SK-N-SH (cell line): Measurements from ENCODE around the gene CCDC30. TPM values are rescaled to one million over a fixed set of nuclear protein-coding genes. Genes with fewer than 3 reads are reported as not detected.

Source experiments
- CTCF ChIA-PET: fragments of 300-600, 350-600 bp; formaldehyde crosslinking; extraction: SDS; loops from one replicate; lab custom pipeline; 2021; lab: Yijun Ruan, JAX
- POLR2A ChIA-PET: fragments of 350-600 bp; sonication (Branson Sonifier 250); formaldehyde crosslinking; extraction: SDS; loops from one replicate; lab custom pipeline; 2020; ENCODE audit warnings: antibody characterized with exemption, inconsistent platforms; lab: Yijun Ruan, JAX
- DNase-seq: peaks from one replicate; pipeline ENCODE4 v3.0.0; 2012
- H2AFZ ChIP-seq: fragments of 200-600 bp; sonication (generic); 2 replicates; pipeline ENCODE4 v1.8.1; 2016; ENCODE audit warnings: antibody characterized with exemption, mild to moderate bottlenecking, low read depth
- H3F3A ChIP-seq: fragments of 200-600 bp; sonication (generic); replicated peaks from 2 replicates; pipeline ENCODE3; 2016; ENCODE audit warnings: antibody characterized with exemption, mild to moderate bottlenecking; ENCODE audit not compliant: insufficient read depth
- H3K27ac ChIP-seq, 2 experiments: fragments of 200-500 bp in 1 of 2; fragments of 200-600 bp in 1 of 2; sonication (Bioruptor generic) in 1 of 2; sonication (generic), shearing (Covaris generic) in 1 of 2; 2 replicates each; pipeline versions ENCODE4 v1.5.1 to v1.6.1; 2014 to 2016; ENCODE audit warnings: low read depth in 2 of 2, inconsistent platforms in 1 of 2, low read length in 1 of 2, mild to moderate bottlenecking in 1 of 2, mixed read lengths in 1 of 2
- H3K27me3 ChIP-seq: fragments of 200-600 bp; sonication (generic), shearing (Covaris generic); 2 replicates; pipeline ENCODE4 v1.6.1; 2016; ENCODE audit warnings: mixed run types; ENCODE audit not compliant: insufficient read depth
- H3K36me3 ChIP-seq, 2 experiments: fragments of 200-500 bp in 1 of 2; fragments of 200-600 bp in 1 of 2; sonication (Bioruptor generic) in 1 of 2; sonication (generic) in 1 of 2; replicated peaks in 1 of 2; 2 replicates each; pipeline versions ENCODE3 to v1.5.1; 2014 to 2016; ENCODE audit warnings: low read length in 1 of 2, mild to moderate bottlenecking in 1 of 2; ENCODE audit not compliant: insufficient read depth in 2 of 2, control insufficient read depth in 1 of 2
- H3K4me1 ChIP-seq, 2 experiments: fragments of 200-500 bp in 1 of 2; fragments of 200-600 bp in 1 of 2; sonication (Bioruptor generic) in 1 of 2; sonication (generic), shearing (Covaris generic) in 1 of 2; 2 replicates each; pipeline versions ENCODE4 v1.5.1 to v1.6.1; 2014 to 2016; ENCODE audit warnings: low read depth in 1 of 2, low read length in 1 of 2, mixed run types in 1 of 2; ENCODE audit not compliant: insufficient read depth in 2 of 2, control insufficient read depth in 1 of 2
- H3K4me2 ChIP-seq: fragments of 200-600 bp; sonication (generic), shearing (Covaris generic); 2 replicates; pipeline ENCODE4 v1.6.1; 2017; ENCODE audit warnings: mixed run types
- H3K4me3 ChIP-seq, 2 experiments: fragments of 200-500 bp in 1 of 2; fragments of 200-600 bp in 1 of 2; sonication (Bioruptor generic) in 1 of 2; sonication (generic), shearing (Covaris generic) in 1 of 2; 2 replicates each; pipeline versions ENCODE4 v1.5.1 to v1.8.1; 2014 to 2016; ENCODE audit warnings: low read depth in 2 of 2, inconsistent platforms in 1 of 2, low read length in 1 of 2, mild to moderate bottlenecking in 1 of 2, mixed read lengths in 1 of 2, moderate library complexity in 1 of 2
- H3K79me2 ChIP-seq: fragments of 200-600 bp; sonication (generic); 2 replicates; pipeline ENCODE4 v1.8.1; 2017; ENCODE audit warnings: mild to moderate bottlenecking; ENCODE audit not compliant: insufficient read depth
- H3K9ac ChIP-seq: fragments of 200-600 bp; sonication (generic); 2 replicates; pipeline ENCODE4 v1.6.1; 2017; ENCODE audit warnings: mixed run types
- H3K9me2 ChIP-seq: fragments of 200-600 bp; sonication (generic); 2 replicates; pipeline ENCODE4 v1.6.1; 2017; ENCODE audit warnings: mixed run types
- H3K9me3 ChIP-seq: fragments of 200-600 bp; sonication (generic); 2 replicates; pipeline ENCODE4 v1.6.1; 2017; ENCODE audit warnings: mixed run types, mild to moderate bottlenecking, moderate library complexity
- H4K20me1 ChIP-seq: fragments of 200-600 bp; sonication (generic); 2 replicates; pipeline ENCODE4 v1.6.1; 2017; ENCODE audit warnings: mild to moderate bottlenecking, mixed run types; ENCODE audit not compliant: insufficient read depth
- CHD2 ChIP-seq: fragments of 150-350 bp; IDR thresholded peaks from 2 replicates; pipeline ENCODE4 v1.6.1; 2018; ENCODE audit warnings: low read length; ENCODE audit not compliant: partially characterized antibody
- EP300 ChIP-seq, 2 experiments: IDR thresholded peaks; 2 replicates each; pipeline versions ENCODE4 v1.4.0 to v1.6.1; 2012; ENCODE audit warnings: borderline replicate concordance in 1 of 2, low read depth in 1 of 2, low read length in 1 of 2
- FOSL2 ChIP-seq: IDR thresholded peaks from 2 replicates; pipeline ENCODE4 v1.4.0; 2012; ENCODE audit warnings: low read depth, mild to moderate bottlenecking, moderate library complexity, borderline replicate concordance
- FOXM1 ChIP-seq: IDR thresholded peaks from 2 replicates; pipeline ENCODE4 v1.4.0; 2012; ENCODE audit warnings: low read depth, mild to moderate bottlenecking
- JUND ChIP-seq: IDR thresholded peaks from 2 replicates; pipeline ENCODE4 v1.4.0; 2012
- NFIC ChIP-seq: IDR thresholded peaks from 2 replicates; pipeline ENCODE4 v1.4.0; 2012; ENCODE audit warnings: borderline replicate concordance
- POLR2AphosphoS5 ChIP-seq: IDR thresholded peaks from 2 replicates; pipeline ENCODE4 v1.6.1; 2012; ENCODE audit warnings: low read depth, low read length
- RCOR1 ChIP-seq: fragments of 150-350 bp; IDR thresholded peaks from 2 replicates; pipeline ENCODE4 v1.6.1; 2017; ENCODE audit warnings: antibody characterized with exemption, low read length
- RFX5 ChIP-seq: IDR thresholded peaks from 2 replicates; pipeline ENCODE4 v1.6.1; 2012; ENCODE audit warnings: mild to moderate bottlenecking, improper control_type of control experiment, low read length
- SIN3A ChIP-seq: IDR thresholded peaks from 2 replicates; pipeline ENCODE4 v1.6.1; 2012; ENCODE audit warnings: low read depth, mild to moderate bottlenecking, low read length, moderate library complexity, borderline replicate concordance
- TAF1 ChIP-seq: IDR thresholded peaks from 2 replicates; pipeline ENCODE4 v1.6.1; 2012; ENCODE audit warnings: low read depth, mild to moderate bottlenecking, low read length, moderate library complexity, borderline replicate concordance
- TCF12 ChIP-seq: IDR thresholded peaks from 2 replicates; pipeline ENCODE4 v1.4.0; 2012
- TEAD4 ChIP-seq: IDR thresholded peaks from 2 replicates; pipeline ENCODE4 v1.4.0; 2012; ENCODE audit warnings: mild to moderate bottlenecking, borderline replicate concordance; ENCODE audit not compliant: insufficient read depth
- YY1 ChIP-seq: IDR thresholded peaks from 2 replicates; pipeline ENCODE4 v1.4.0; 2012; ENCODE audit warnings: low read depth, mild to moderate bottlenecking
- WGBS: methylation state at CpG from one replicate; pipeline ENCODE4 v1.1.6; 2017; ENCODE audit warnings: low lambda C conversion rate; 5-methylcytosine and 5-hydroxymethylcytosine counted together
- polyA plus RNA-seq, 3 experiments: library from polyadenylated mRNA; depleted of rRNA; stranded (reverse); fragments of >200 nt; gene quantifications; 2 replicates each; pipeline ENCODE4 v1.2.3, GENCODE V29; 2012
- TF ChIP-seq, protein P1 (sequence below): IDR thresholded peaks from 2 replicates; pipeline ENCODE4 v1.4.0; 2012; ENCODE audit warnings: low read depth
- TF ChIP-seq, protein P2 (sequence below): IDR thresholded peaks from 2 replicates; pipeline ENCODE4; 2012
- TF ChIP-seq, protein P3 (sequence below): fragments of 150-350 bp; IDR thresholded peaks from 2 replicates; pipeline ENCODE4 v1.6.1; 2016; ENCODE audit warnings: mild to moderate bottlenecking, low read depth, low read length

CCDC30 gene
- polyA plus RNA-seq, 1 of the 3 experiments (the other 2 are of a cell fraction) = 0.94 TPM

- Histone ChIP-seq H3K36me3 (no peaks in the 10 kb centered on the region), H3F3A (no peaks in the 10 kb centered on the region), H3K9ac (no peak overlapping the region), H3K4me2 (no peak overlapping the region), H4K20me1 (no peaks in the 10 kb centered on the region), H3K9me3 (no peaks in the 10 kb centered on the region), H3K27ac (no peak overlapping the region), H3K79me2 (no peaks in the 10 kb centered on the region), H3K4me3 (no peak overlapping the region), H3K4me1 (peaks cover 0 to 1% of the 10 kb centered on the region in 2 experiments; a peak in 1 of 4 replicates), H3K27me3 (no peaks in the 10 kb centered on the region), H3K9me2 (no peaks in the 10 kb centered on the region), H2AFZ (no peak overlapping the region)
- no peak for DNase-seq
- TF ChIP-seq, protein P1, sequence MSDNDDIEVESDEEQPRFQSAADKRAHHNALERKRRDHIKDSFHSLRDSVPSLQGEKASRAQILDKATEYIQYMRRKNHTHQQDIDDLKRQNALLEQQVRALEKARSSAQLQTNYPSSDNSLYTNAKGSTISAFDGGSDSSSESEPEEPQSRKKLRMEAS = no peak
- TF ChIP-seq, protein P2, sequence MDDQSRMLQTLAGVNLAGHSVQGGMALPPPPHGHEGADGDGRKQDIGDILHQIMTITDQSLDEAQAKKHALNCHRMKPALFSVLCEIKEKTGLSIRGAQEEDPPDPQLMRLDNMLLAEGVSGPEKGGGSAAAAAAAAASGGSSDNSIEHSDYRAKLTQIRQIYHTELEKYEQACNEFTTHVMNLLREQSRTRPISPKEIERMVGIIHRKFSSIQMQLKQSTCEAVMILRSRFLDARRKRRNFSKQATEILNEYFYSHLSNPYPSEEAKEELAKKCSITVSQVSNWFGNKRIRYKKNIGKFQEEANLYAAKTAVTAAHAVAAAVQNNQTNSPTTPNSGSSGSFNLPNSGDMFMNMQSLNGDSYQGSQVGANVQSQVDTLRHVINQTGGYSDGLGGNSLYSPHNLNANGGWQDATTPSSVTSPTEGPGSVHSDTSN = no peak
- TF ChIP-seq FOXM1 (no peak), SIN3A (no peak), EP300 (IDR thresholded peaks at IDR 0.05; ENCODE audit: borderline replicate concordance in 1 of 2, low read depth in 1 of 2, low read length in 1 of 2) (no peak), JUND (no peak), YY1 (no peak), TAF1 (no peak), RFX5 (no peak), TEAD4 (no peak), FOSL2 (no peak)
- TF ChIP-seq, protein P3, sequence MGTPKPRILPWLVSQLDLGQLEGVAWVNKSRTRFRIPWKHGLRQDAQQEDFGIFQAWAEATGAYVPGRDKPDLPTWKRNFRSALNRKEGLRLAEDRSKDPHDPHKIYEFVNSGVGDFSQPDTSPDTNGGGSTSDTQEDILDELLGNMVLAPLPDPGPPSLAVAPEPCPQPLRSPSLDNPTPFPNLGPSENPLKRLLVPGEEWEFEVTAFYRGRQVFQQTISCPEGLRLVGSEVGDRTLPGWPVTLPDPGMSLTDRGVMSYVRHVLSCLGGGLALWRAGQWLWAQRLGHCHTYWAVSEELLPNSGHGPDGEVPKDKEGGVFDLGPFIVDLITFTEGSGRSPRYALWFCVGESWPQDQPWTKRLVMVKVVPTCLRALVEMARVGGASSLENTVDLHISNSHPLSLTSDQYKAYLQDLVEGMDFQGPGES = no peak
- CTCF ChIA-PET = no interaction called here
- POLR2A ChIA-PET = no interaction called here
- WGBS = 80% methylated on average over 1 of the region's 1 CpG
Measured at GRCh38 chr1:42450061-42450460, 13.0 kb upstream of the CCDC30 start.

DNA sequence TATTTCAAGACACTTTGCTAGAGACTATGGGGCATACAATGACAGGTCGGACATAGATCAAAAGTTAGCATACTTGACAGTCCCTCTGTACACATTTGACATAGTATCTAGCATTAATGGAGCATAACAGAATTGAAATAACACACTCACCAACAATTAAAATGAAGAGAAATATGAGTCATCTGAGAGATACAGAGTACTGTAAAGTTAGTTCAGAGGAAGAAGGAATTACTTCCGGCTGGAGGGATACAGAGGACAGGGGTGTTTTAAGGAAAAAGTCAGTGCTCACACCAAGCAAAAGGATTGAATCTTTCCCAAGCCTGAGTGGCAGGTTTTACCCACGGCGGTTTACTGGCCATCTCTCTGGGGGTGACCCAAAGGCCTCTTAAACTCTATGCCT lies 9.7 kb upstream of the CCDC30 start:
- Histone ChIP-seq H2AFZ (no peak overlapping the region), H3F3A (peaks cover 4% of the 10 kb centered on the region), H3K9ac (no peak overlapping the region), H3K9me3 (no peaks in the 10 kb centered on the region), H4K20me1 (no peaks in the 10 kb centered on the region), H3K36me3 (peaks cover 4 to 6% of the 10 kb centered on the region in 2 experiments), H3K4me2 (no peak overlapping the region), H3K79me2 (peaks cover 10% of the 10 kb centered on the region; the same call in 1 of the 2 replicates), H3K4me1 (peaks cover 6 to 14% of the 10 kb centered on the region in 2 experiments; a peak in 2 of 4 replicates), H3K27me3 (no peaks in the 10 kb centered on the region), H3K9me2 (no peaks in the 10 kb centered on the region), H3K27ac (no peak overlapping the region), H3K4me3 (no peak overlapping the region)
- 79% methylated on average over 4 of the region's 4 CpGs for WGBS
- no peak for DNase-seq
- TF ChIP-seq POLR2AphosphoS5 (no peak), TCF12 (no peak), EP300 (IDR thresholded peaks at IDR 0.05; ENCODE audit: borderline replicate concordance in 1 of 2, low read depth in 1 of 2, low read length in 1 of 2) (no peak), RCOR1 (no peak), NFIC (no peak), CHD2 (no peak)
- TF ChIP-seq, protein P2 = no peak
- ChIA-PET CTCF (no interaction called here), POLR2A (no interaction called here)
